GM18526 (cell line): ENCODE results near the gene DTD1.

Source experiments
- POLR2A ChIP-seq: IDR thresholded peaks from 3 replicates; pipeline ENCODE4 v1.6.1; 2011; ENCODE audit not compliant: insufficient read length; ENCODE audit errors: extremely low read depth

Gene DTD1

DNA sequence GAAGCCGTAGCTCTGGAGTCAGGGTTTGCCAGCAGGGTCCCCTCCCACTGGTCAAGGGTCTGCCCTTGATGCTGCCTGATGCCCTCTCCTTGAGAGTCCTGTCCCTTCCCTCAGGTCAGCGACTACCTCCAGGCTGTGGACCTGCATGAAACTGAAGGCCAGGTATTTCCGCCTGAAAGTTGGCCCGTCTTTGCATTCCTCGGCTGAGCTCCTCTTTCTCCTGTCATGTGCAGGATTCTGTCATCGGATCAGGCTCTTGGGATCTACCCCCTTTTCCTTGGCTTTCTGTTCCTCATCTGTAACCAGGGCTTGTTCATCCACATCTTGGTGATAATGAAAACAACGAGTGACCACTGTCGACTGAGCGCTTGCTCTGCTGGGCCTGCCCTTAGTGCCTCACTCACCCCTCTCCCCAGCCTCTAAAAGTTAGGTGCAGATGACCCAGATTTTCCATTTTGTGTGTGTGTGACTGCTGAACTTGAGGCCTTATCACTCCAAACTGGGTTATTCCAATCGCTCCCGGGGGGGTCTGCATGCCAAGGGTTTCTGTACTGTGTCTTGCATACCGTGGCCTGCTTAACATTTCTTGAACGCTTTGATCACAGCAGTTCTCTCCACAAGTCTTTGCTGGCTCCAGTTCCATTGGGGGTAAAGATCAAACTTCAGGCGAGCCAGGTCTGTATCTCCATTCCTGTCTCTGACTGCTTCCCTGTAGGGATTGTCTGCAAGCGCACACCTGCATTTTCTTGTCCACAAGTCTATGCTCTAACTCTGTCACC lies 81.6 kb downstream of the DTD1 start:
- TF ChIP-seq POLR2A, result no peak

DNA sequence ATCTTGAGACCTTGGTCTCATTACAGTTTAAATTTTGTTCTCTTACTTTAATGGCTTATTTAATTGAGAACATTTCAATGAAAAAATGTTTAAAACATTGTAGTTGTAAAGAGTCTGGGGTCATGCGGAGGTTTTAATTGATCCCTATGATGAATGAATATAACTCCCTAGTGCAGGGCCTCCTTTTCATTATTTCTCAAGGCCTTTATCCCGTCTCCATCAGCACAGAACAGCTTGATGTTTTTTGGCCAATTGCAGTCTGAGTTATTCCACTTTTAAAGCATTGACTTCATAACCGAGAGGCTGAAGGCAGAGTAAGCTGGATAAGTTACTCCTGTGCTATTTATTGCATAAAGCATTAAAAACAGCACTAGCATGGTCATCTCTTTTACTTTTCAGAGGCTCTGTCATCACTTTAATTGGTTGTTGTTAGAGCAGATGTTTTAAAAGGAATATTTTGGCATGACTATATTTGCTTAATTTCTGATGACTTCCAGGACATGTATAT lies 83.4 kb downstream of the DTD1 start:
- no peak for TF ChIP-seq POLR2A

DNA sequence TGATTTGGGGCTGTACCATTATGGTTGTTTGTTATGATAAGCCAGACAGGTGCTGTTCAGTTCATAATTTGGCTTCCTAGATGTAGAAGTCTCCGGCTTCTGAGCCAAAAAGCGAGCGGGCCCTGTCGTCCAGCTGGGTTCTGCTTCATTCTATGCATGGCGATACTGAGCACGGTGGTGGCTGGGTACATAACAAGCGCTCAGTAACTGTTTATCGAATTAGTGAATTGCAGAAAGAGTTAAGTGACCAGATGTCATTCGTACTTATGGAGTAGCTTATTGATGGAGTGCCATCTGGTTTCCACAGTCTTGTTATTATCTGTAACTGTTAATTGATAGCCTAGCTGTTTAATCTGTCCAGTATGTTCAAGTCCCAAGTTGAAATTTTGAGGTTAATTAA lies 85.0 kb downstream of the DTD1 start:
- TF ChIP-seq POLR2A, result no peak

DNA sequence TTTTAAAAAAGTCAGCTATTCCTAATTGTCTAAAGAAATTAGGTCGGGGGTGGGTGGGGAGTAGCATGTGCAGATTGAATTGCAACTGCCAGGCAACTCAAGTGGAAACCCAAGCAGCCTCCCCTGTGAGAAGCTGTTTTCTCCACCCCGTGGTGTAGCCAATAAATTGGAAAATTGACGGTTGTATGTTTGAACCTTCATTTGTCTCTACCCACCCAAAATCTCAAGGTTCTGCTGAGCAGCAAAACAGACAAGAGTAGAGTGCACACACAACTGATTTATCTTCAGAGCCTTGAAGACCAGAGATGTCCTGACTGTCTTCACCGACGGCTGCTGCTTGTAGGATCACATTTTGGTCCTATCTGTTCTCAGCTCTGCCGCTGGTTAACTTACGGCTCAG lies 88.5 kb downstream of the DTD1 start:
- TF ChIP-seq POLR2A, result no peak

DNA sequence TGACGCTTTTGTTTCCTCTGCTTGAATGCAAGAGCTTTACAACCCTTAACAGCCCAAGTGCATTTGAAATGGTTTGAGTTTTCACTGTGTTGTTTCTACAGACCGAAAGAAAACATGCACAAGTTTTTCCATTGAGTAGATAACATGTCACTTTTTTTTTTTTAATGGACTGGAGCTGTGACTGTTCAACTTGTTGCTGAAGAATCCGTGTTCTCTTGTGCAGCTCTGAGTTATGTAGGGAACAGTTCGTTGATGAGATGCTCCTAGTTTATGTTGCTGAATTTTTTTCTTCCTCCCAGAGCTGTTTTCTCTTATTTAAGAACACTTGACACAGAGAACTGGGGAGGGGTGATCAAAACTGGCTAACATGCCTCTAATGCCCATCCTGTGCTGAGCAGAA lies 89.3 kb downstream of the DTD1 start:
- TF ChIP-seq POLR2A, result no peak

DNA sequence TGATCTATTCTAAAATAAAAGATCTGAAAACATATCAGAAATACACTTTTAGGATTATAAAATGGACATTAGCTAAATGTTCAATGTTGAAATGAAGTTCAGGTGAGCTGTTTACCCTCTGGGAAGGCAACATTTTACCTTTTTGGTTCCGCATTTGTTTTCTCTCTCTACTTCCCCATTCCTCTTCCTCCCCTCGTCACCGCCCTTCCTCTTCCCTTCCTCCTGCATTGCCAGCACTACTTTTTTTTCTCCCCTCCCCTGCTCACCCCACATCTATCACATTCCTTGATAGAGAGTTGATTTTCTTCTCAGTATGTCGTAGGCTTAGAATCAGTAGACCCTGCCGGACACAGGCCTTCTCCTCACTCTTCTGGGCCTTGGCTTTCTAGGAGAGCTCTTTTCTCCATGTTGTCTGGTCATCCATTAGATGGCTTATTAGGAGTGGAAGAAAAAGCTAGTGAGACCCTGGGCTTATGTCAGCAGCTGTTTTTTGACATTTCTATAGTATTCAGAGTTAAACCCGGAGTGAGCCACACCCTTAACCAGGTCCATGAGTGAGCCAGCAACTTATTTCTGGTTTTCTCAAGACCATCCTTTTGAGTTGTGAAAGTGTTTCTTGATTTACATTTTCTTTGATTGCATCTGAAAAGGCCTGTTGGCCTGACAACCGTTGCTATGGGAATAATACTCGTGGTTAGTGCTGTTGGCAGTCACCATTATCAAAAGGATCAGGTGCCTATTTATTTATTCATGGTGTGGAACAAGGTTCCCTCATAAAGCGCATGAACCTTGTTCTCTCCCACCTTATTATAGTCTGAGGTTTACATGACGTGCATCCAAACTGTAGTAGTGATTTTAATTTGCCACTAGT lies 90.9 kb downstream of the DTD1 start:
- TF ChIP-seq POLR2A, result no peak

DNA sequence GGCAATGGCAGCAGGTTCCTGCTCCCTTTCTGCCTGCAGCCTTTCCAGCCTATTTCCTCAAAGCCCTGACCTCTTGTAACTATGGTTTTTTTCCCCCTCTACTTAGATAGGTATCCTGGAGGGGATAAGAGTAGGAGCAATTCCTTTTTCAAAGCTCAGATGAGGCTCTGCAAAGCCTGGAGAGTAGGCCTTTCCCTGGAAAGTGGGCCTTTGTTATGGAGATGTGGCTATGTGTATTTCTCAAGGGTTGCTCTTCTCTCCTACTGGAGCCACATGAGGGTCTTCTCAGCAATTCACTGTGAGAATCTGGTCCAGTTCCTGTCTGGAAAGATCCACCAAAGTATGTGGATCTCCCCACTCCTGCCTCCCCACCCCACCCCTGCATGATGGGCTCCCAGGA lies 96.0 kb downstream of the DTD1 start:
- TF ChIP-seq POLR2A, result no peak

DNA sequence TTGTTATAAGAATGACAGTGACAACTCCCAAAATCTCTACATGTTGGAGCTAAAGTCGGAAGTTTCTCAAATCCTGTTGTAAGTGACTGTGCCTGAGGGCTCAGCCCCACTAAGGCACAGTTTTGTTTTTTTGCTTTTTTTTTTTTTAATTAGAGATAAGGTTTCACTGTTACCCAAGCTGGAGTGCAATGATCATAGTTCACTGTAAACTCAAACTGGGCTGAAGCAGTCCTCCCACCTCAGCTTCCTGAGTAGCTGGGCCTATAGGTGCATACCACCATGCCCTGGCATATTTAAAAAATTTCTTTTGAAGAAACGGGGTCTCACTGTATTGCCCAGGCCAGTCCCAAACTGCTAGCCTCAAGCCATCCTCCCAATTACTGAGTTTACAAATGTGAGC lies 96.9 kb downstream of the DTD1 start:
- TF ChIP-seq POLR2A, result no peak

DNA sequence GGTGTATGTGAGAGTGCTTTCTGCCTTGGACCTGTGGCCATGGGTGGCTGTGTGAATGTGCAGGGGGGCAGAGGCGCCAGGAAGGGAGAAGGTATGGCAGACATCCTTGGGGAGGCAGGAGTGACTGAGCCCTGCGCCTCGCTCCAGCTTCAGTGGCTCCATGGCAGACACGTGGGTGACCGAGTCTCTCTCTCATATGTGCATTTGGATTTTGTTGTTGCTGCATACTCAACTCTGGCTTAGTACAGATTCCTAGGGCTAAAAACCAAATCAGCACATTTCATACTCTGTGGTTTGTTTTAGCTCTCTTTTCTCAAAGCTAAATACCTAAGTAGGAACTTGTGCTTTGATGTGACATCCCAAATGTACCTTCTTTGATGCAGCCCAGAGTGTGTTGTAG lies 97.6 kb downstream of the DTD1 start:
- no peak for TF ChIP-seq POLR2A

DNA sequence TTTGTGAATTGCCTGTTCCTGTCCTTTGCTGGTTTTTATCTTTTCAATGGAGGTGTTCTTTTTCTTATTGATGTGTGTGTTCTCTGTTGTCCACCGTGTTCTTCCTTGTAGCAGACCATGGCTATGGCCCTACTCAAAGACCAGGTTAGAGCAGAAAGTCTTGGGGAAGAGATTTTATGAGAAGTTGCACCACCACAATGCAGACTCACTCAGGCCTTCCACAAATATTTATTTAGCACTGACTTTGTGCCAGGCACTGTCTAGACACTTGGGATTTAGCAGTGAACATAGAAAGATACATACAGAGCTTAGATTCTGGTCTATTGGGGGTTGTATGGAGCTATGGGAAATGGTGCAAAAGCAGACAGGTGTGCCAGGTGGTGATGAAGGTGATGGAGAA lies 98.8 kb downstream of the DTD1 start:
- no peak for TF ChIP-seq POLR2A

DNA sequence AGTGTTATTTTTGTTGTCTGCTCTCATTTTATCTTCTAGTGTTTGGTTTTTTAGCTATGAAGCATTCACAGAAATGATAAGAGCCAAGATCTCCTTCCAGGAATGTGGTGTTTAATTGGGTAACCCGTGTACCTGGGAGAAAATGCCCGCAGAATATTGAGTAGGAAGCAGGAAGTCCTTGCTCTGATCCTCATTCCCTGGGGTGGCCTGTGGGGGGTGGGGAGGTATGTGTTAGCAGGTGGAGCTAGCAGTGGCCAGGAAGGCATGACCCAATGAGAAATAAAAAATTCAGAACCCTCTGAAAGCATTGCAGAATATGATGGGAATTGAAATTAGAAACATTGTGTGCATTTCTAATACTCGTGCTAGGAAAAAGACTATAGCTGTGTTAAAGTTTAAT lies 100.8 kb downstream of the DTD1 start:
- TF ChIP-seq POLR2A, result no peak

DNA sequence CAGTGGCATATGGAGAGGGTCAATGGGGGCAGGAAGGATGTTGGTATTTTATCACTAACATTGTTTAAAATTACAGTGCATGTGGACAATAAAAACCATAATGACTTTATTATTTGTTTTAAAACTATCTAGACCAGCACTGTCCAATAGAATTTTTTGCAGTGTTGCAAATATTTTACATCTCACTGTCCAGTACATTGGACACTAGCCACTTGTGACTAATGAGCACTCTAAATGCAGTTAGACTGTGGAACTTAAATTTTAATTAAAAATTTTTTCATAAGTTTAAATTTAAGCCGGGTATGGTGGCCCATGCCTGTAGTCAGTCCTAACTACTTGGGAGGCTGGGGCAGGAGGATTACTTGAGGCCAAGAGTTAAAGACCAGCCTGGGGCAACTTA lies 101.7 kb downstream of the DTD1 start:
- TF ChIP-seq POLR2A, result no peak

DNA sequence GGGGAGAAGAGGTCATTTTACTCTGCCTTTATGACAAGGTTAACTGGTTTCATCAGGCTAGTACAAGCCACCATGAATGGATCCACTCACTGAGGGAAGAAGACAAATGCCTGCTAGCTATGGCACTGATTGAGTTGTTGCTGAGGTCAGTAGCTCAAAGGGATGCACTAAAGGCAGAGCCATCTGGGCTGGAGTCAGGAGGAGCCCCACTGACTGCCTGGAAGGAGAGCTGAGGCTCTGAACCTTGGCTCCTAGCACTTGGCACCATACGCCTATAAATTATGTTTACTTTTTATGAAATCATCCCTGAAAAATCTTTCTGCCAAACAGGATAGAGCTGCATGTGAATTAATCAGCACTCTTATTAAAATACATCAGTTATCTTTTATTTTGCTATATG lies 104.6 kb downstream of the DTD1 start:
- TF ChIP-seq POLR2A, result no peak

DNA sequence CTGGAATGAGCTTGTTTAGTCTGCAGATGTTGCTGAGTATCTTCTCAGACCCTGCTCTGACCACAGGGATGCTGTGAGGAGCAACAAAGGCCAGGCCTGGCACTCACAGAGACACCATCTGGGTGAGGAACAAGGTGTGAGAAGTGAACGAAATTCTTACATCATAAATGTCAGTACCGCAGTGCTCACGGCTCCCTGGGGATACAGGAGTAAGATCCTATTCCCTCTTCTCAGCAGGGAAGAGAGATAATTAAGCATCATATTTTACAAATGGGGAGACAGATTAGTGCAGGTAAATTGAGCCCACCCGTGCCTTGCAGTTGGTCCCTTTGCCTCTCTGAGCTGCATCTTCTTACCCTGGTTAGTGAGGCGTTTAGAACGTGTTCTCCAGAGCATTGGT lies 106.2 kb downstream of the DTD1 start:
- TF ChIP-seq POLR2A, result no peak

DNA sequence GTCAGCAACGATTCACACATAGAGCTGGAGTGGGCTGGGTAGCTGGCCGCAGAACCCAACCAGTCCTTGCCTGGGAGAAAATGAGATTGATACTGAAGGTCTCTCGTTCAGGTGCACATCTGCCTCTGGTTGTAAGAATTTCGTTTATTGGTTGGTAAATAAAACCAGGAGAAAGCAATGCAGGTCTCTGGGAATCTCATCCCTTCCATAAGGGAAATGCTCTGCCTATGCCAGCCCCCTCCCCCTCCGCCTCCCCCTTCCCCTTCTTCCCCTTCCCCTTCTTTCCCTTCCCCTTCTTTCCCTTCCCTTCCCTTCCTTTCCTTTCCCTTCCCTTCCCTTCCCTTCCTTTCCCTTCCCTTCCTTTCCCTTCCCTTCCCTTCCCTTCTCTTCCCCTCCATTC lies 107.3 kb downstream of the DTD1 start:
- no peak for TF ChIP-seq POLR2A

DNA sequence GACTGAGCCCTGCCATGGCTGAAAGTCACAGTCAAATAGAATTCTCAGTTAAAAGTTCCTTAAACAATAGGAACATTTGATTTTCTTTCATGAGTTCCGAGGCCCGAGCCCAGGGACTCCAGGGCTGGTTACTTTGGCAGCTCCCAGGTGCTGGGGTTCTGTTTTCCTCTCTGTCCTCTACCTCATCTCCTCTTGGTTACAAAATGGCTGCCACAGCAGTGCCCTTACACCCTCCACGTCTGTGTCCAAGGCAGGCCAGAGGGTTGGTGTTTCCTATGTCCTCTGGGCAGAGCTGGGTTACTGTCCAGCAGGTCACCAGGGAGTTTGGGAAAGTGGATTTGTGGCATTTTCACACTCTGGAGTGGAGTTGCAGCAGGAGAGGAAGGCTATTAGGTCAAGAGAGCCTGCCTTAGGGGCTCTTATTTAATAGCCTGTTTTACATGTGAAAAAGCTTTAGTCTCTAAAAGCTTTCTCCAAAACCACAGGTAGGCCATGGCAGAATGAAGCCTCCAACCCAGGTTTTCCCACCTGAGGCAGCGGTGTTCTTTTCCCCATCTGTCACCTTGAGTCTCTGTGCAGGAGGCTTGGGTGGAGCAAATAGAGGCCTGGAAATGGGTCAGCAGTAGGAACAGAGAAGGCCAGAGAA lies 111.0 kb downstream of the DTD1 start:
- TF ChIP-seq POLR2A, result no peak
